NCI-H345 (cell line): ENCODE data around the gene KLF1.

Experiments
- DNase-seq: peaks from one replicate; lab custom pipeline; 2025; lab: John Stamatoyannopoulos, UW

The KLF1 gene

GRCh38 chr19:12838182-12838885 lies 48.7 kb downstream of the KLF1 start, which contains the start of gene MAST1:
TSS of gene MAST1 (plus strand) at chr19:12838515. CDS start at chr19:12838573, 58 bp downstream.
- peak; percentile 29 for DNase-seq

- DNase-seq = no peak
These were observed 49.8 kb downstream of the KLF1 start for GRCh38 chr19:12837225-12837624.

DNA sequence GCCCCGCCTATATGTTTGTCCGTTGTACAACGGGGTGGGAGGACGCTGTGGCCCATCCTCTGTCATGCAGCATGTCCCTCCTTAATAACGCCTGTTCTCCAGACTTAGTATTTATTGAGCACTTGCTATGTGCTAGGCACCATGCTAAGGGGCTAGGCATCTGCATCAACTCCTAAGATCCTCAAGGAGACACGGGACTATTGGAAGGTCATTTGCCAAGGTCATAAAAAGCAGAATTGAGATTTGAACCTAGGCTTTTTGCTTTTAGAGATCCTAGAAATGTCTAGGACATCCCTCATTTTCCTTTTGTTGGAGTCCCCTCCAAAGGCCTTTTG lies 50.5 kb downstream of the KLF1 start:
- no peak for DNase-seq

DNA sequence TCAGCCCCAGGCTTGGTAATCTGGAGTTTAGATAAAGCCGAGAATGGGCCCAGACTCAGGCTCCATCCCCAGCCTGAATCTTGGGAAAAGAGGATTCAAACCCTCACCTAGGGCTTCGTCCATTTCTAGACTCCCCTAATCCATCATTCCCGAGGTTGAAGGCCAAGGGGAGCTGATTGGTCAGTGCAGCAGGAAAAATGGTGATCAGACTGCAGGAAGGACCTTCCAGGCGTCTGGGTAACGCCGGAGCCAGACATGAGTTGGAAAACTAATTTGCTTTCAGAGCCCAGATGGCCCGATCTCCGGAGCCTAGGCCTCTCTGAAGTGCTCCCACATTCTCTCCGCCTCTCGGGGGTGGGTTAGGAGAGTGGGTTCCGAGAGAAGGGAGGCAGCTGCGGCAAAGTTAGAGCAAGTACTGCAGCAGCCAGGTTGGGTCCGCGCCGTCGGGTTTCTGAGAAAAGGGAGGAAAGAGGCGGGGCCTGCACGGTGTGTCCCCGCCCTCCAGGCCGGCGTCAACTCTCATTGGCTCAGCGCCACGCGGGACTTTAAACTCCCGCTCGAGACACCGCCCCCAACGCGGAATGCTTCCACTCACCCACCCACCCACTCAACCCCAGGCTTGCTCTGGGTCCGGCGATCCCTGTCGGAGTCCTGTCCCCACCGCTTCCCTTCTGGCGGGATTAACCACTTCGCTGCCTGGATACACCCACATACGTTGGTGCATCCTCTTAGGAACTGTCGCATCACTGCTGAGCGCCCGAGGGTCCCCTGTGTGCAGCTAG lies 51.8 kb downstream of the KLF1 start:
- DNase-seq = no peak

- DNase-seq = no peak
These were observed 52.4 kb downstream of the KLF1 start, which contains the start of gene RTBDN for GRCh38 chr19:12834566-12834943. TSS of gene RTBDN (minus strand) at chr19:12834579. CDS start at chr19:12829979, 4,600 bp downstream.
